RWPE1 (cell line): ENCODE data around the gene ZEB2.

ENCODE experiments used
- CTCF ChIA-PET: fragments of 350-600 bp; sonication (Branson Sonifier 250); formaldehyde crosslinking; extraction: SDS; loops from one replicate; lab custom pipeline; 2021; lab: Yijun Ruan, JAX
- POLR2A ChIA-PET: fragments of 400-600 bp; formaldehyde crosslinking; extraction: SDS; loops from one replicate; lab custom pipeline; 2020; ENCODE audit warnings: antibody characterized with exemption; ENCODE audit not compliant: low non-redundant PET; lab: Yijun Ruan, JAX
- DNase-seq: peaks from one replicate; pipeline ENCODE4 v3.0.0; 2012; ENCODE audit warnings: low spot score
- H3K27ac ChIP-seq: fragments of 450-650 bp; 2 replicates; pipeline ENCODE4 v1.5.1; 2017
- CTCF ChIP-seq: fragments of 450-650 bp; conservative IDR thresholded peaks from 2 replicates; pipeline ENCODE4 v1.5.1; 2017; ENCODE audit warnings: low read depth, mild to moderate bottlenecking

ZEB2 gene

DNA sequence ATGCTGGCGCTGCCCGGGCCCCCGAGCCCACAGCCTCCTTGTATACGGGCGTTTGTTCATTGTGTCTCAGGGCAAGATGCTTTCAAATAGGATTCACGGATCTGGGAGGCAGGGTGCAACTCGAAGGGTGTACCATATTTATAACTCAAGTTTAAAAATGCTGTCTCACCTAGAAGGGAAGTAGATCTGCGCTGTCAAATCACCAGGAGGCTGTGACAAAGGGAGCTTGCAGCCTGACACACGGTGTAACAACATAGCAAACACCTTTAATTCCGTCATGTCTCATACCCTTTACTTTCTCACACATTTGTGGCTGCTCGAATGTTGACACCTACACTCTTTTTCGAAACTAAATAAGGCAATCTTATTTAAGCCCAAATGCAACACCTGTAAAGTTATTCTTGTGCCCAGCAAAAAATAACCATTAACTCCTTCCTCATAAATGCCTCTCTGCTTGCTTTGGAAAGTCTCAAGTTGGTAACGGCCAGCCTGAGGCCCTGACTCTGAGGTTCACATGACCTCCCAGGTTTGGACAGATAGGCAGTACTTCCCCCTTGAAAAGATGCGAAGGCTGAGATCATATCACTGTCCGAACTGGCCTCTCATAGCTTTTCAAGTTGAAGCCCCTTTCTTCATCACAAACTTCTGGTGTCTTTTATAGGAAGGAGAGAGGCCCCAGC is 11.6 kb downstream of the ZEB2 start:
- POLR2A ChIA-PET: no interaction called here

GRCh38 chr2:144507441-144508171 is 12.3 kb downstream of the ZEB2 start:
- ChIA-PET POLR2A (no interaction called here), CTCF (no interaction called here)
- no peak for DNase-seq
- TF ChIP-seq CTCF: no peak
- H3K27ac ChIP-seq: no peak overlapping the region

More for the DNA sequence above, 11.6 kb downstream of the ZEB2 start:
- H3K27ac ChIP-seq: no peak overlapping the region
- TF ChIP-seq CTCF: no peak
- CTCF ChIA-PET: no interaction called here
- no peak for DNase-seq

GRCh38 chr2:144505245-144505831 is 14.6 kb downstream of the ZEB2 start:
- no peak for TF ChIP-seq CTCF
- DNase-seq: no peak
- POLR2A ChIA-PET: no interaction called here

GRCh38 chr2:144504218-144504641 is 15.7 kb downstream of the ZEB2 start:
- POLR2A ChIA-PET: no interaction called here
- no peak for DNase-seq

More at GRCh38 chr2:144505245-144505831, 14.6 kb downstream of the ZEB2 start:
- no peak overlapping the region for H3K27ac ChIP-seq
- CTCF ChIA-PET: no interaction called here

DNA sequence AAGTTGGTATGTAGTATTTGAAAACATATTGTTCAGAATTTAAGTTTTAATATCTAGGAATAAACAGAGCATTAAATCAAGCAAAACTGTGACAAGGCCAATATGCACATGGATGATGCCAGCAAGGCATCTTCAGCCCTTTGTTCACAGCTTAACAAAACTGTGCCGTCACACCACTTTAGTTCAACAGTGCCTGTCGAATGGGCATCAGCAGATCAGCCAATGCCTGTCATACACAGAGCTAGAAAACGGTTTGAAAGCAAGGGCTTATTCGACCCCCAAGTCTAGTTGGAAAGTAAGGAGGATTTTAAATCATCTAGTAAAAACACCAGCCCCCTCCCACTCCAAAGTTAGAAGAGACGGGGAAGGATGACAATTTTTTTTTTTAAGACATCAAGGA is 16.7 kb downstream of the ZEB2 start:
- H3K27ac ChIP-seq: no peak overlapping the region
- no peak for TF ChIP-seq CTCF
- ChIA-PET POLR2A (no interaction called here), CTCF (no interaction called here)
- no peak for DNase-seq

More at GRCh38 chr2:144504218-144504641, 15.7 kb downstream of the ZEB2 start:
- TF ChIP-seq CTCF: no peak
- H3K27ac ChIP-seq: no peak overlapping the region
- CTCF ChIA-PET: no interaction called here

GRCh38 chr2:144502369-144502768 is 17.6 kb downstream of the ZEB2 start:
- H3K27ac ChIP-seq: no peak overlapping the region
- POLR2A ChIA-PET: no interaction called here
- CTCF ChIA-PET: interaction anchor here (0.6 kb wide), 1 partner anchor 12 kb away, joined by 3 read pairs; no protein-coding TSS in a partner anchor

More at GRCh38 chr2:144502369-144502768, 17.6 kb downstream of the ZEB2 start:
- no peak for DNase-seq
- no peak for TF ChIP-seq CTCF
